Measurements from ENCODE around the gene TMEM256.

The TMEM256 gene

DNA sequence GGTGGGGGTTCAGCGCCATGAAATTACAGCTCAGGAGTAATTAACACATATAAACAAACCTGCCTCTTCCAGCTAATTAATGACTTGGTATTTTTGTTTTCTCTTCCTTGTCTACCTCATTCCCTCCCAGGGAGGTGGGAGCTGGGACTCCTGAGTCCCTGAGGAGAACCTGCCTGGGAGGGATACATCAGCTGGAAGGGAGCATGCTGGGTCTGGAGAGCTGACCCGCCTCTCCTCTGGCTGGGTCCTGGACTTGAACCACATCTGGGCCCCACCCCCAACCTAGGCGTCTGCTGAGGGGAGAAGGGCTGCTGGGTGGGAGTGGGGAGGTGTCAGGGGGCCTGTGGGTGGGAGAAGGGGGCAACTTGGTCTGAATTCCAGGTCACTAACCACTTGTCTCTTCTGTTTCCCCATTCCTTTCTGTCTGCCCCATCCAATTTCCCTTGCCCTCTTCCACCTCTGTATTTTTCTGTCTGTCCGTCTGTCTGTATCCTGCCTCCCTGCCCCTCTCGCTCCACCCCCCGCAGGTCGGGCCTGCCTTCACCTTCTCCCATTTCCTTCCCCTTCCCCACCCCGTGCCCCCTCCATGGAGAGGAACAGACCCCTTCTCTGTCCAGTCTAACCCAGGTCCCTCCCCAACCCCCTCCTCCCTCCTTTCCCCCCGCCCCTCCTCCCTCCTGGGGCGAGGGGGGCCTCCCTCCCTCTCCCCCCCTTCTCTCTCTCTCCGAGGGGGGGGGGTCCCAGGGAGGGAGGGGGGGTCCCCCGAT is 3.8 kb upstream of the TMEM256 start, which contains the start of gene NLGN2:
Gene NLGN2 (plus strand): TSS at position 361 of the 767 bp plus-strand sequence. CDS start 411 bp downstream, outside the sequence.
- no peak for DNase-seq (ENCODE audit: low spot score)

DNA sequence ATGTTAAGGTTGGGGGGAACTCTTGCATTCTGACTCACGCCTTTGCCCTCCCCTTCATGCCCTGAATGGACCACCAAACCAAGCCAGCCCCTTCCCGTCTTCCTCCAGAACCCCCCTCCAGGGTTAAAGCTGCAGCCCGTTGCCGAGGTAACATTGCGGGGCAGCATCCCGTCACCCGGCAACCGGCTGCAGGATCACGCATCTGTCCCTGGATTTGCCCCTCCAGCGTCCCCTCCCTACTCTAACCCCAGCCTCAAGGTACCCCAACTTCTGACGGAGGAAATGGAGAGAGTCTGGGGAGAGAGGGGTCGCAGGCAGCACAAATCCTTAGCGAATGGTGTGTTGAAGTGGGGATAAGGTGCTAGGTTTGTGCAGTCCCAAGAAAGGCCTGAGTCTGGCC is 3.2 kb upstream of the TMEM256 start:
- no peak for DNase-seq (ENCODE audit: low spot score)

DNA sequence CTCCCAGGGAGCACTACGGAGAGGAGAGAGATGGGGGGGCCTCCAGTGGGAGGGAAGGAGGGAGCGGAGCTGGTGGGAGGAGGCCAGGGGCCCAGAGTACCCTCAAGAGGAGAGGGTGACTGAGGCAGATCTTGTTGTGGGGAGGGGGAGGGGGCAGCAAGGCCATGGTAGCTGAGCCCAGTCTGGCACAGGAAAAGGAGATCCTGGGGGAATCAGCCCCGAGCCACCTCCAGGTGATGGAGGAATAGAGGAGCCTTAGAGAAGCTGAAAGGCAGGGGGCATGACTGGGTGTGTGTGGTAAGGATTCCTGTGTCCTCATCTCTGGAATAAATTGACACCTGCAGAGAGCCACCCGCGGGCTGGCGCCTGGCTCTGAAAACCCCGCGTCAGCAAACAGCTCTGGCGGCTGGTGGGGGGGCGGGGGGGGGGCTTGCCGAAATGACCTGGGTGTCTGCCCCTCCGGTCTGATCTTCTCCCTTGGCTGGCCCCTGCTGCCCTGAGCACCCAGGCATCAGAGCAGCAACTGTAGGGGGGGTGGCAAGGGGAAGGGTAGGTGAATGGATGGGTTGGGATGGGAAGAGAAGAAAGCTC is 2.4 kb upstream of the TMEM256 start:
- no peak for DNase-seq (ENCODE audit: low spot score)

DNA sequence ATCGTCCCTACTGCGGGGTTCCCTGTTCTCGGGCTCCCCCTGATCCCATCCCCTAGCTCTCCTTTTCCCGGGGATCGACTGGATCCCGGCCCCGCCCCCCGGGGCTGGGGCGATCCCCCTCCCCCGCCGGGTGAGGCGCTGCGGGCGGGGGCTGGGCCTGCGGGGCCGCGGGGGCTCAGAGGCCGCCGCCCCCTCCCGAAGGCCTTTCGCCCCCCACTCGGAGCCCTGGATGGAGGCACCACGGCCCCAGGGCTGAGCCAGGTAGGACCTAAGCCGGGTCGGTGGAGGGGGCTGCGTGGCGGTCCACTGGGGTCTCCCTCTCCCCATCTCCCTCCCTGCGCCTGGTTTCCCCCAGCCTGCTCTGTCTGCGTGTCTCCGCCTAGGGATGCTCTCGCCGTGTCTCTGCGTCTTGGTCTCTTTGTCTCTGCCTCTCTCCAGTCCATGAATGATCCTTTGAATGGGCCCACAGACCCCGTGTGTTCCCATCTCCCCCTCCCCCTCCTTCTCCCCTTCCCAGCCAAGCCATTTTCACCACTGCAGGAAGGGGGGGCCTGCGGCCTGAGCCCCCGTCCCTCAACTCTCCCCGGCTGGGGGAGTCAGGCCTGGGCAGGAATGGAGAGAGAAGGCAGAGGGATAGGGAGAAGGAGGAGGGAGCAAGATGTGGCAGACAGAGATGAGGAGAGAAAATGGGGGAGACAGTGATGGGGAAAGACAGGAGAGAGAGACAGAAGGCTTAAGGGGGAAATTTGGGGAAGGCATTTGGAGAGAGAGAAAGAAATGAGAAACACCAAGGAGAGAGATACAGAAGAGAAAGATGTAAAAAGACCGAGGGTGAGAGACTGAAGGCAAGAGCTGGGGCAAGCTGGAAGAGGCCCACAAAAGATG is 1.7 kb upstream of the TMEM256 start:
- DNase-seq (ENCODE audit: low spot score), result no peak

DNA sequence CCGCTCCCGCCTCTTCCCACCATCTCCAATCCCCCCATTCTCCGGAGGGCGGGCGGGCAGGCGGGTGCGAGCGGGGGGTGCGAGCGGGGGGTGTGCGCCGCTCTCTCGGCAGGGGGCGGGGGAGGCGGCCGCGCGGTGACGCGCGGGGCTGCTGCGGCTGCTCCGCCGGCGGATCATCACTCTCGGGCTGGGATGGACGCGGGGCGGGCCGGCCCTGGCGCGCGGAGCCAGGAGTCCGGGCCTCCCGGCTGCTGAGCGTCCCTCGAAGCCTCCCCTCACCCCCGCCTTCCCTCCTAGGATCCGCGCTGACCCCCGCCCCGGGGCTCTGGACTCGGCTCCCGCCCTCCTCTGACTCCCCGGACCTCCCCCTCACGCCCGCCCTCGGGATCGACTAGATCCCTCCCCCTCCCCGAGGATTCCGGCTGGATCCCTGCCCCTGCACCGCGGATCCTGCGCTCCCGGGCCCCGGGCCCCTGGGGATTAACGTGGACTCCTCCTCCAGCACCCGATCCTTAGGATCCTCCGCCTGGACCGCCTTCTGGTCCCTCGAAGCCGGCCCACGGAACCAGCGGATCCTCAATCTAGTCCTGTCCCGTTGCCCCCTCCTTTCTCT is 946 bp upstream of the TMEM256 start:
- DNase-seq (ENCODE audit: low spot score), result no peak

DNA sequence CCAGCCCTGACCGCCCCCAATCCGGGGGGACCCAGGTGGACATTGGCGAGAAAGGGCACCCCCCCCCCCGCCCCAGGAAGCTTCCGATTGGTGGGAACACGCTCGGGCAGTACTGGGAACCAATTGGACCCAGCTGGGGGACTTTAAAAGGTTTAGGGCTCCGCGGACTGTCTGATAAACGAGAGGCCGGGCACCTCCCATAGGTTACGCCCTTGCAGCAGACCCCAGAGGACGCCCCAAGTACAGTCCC is 245 bp downstream of the TMEM256 start:
- peak; percentile 58 for DNase-seq (ENCODE audit: low spot score)

DNA sequence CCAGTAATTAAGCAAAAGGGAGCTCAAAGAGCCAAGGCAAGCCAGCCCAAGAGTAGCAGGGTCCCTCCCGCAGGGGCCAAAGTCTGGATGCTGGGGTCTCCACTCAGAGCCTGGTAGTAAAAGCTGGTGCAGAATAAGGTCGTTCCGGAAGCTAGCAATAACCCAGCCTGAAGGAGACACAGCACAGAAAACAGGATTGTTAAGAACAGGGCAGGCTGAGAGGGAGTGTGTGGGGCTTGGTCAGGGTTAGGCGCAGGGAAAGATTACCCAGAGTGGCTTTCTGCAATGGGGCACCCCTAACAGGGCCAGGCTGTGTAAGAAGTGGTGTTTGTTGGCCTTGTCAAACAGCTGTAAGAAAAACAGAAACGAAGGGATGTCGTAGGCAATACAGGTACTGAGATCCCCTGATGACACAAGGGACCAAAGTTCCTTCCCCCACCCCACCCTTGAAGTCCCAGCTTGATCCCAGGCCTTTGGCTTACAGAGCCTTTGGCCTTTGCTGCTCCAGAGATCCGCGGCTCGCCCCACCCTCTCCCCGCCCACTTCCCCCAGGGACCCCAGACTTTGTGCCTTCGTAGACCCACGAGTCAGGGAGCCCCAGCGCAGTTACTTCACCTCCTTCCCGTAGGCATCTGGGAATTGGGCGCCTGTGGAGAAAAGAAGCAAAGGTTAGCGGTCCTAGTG is 712 bp downstream of the TMEM256 start:
- DNase-seq (ENCODE audit: low spot score), result peak; percentile 26

DNA sequence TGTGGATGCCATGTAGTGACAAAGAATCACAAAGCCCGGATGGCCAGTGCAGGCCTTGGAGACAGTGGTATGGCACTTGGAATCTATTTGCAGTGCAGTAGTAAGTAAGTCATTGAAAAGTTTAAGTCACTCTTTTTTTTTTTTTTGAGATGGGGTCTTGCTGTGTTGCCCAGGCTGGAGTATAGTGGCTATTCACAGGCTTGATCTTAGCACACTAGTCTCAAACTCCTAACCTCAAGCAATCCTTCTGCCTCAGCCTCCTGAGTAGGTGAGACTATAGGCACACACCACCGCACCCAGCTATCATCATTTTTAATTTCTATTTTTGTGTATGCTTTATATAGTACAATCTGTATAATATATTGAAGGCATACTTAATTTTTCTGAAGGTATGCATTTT is 5.3 kb downstream of the TMEM256 start:
- DNase-seq (ENCODE audit: low spot score), result no peak

DNA sequence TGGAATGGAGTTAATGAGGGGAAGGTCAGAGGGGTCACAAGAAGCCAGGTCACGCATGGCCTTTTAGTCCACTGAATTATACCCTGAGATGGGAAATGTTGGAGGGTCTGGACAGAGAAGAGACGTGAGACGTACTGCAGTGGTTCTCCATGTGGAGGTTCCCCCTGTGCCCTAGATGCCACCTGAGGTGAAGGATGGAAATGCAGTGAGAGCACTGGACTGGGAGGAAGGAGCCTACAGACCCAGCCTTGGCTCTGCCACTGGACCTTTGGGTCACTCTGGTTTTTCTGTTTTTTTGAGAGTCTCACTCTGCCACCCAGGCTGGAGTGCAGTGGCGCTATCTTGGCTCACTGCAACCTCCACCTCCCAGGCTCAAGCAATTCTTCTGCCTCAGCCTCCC is 7.8 kb downstream of the TMEM256 start:
- DNase-seq (ENCODE audit: low spot score), result no peak

DNA sequence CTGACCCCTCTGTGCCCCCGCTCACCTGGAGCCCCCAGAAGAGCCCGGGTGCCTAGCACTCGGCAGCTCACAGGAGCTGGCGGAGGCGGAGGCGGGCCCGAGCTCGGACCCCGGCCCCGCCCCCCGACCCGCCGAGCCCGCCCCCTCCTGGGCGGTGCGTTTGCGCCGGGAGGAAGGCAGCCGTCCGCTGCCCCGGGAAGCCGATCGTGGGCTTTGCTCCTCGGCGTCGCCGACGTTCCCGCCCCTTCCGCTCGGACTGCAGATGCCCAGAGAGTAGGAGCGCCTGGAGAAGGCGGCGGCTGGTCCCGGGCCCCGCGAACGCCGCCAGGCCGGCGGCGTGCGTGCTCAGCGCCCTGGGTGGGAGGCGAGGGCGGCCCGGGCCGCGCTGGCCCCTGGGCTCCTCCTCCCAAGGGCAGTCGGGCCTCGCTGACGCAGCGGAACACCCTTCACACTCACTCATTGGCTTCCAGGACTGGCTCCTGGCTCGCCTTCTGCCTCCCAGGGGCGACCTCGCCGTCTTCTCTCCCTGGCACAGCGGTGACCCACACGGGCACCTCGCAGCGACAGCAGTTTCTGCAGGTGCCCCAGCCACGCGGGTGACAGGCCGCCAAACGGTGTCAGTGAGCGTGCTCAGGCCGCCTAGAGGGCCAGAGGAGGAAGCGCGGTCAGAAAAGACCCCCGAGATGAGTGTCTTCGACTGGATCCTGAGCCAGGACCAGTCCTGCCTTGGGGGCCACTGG is 9.3 kb downstream of the TMEM256 start, which contains the start of gene PLSCR3:
Gene PLSCR3 (minus strand): TSS at position 74 of the 740 bp plus-strand sequence. CDS start 415 bp downstream, outside the sequence.
- DNase-seq (ENCODE audit: low spot score), result peak; percentile 88

DNA sequence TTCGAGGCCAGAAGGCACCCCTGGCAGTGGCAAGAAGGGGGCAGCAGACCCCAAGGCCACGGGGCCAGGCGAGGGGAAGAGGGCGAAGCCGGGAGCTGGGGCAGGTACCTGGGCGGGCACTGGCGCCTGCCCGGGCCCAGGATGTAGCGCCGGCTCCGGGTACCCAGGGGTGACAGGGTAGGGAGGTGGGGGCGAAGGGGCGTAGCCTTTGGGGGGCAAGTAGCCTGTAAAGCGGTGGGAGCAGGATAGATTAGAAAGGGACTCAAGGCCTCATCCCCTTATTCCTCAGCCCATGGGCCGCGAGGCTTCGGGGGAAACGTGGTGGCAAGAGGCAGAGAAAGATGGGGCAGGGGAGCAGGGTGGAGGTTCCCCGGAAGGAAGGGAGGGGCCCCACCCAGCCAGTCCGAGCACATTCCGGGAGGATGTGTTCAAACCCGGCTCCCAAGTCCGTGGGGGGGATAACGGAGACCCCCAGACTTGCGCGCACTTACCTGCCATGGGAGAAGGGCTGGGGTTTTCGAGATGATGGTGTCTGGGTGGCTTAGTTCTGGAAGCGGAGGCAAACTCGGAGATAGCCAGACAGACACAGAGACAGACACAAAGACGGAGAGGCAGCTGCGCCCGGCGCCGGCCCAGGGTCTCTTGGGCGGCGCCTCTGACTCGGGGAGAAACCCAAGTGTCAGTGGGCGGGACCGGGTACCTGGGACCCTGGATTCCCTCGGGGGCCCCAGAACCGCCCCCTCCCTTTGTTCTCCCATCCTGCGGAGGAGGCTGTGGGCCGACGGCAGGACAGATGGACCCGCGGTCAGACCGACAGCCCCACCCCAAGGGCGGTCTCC is 10.1 kb downstream of the TMEM256 start:
- peak; percentile 17 for DNase-seq (ENCODE audit: low spot score)

DNA sequence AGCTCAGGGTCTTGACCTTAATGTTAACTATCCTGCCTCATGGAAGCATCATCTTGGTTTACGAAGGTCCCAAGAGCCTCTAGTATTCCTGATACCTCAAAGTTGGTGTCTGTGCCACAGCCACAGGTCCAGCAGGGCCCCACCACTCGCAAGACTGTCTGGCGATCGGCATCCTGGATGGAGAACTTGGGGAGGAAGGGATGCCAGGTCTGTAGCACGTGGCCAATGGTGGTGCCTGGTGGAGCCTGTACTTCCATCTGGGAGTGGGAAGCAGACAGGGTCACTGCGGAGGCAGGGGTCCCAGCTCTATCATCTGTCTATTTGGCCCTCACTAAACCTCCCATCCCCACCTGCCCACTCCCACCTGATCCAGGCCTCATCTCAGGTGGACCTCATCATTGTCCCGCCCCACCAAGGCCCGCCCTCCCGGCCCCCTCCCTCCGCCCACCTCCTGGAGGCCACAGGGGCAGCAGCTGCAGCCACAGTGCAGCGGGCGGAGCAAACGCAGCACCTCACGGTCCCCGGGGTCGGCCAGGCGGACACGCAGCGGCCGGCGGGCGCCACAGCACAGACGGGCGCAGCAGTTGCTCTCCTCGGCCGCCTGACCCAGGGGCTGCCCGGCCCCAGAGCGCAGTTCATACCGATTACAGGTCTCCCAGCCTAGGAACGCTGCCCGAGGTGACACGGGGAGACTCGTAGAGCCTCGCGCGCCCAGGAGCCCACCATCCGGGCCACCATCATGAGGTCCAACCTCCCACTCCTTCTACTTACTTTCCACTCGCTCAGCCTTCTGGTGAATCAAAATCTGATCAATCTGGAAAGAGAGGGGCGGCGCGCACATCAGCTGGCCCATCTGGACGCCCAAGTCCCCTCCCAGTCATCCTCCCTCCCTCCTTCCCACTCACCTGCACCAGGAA is 10.9 kb downstream of the TMEM256 start:
- DNase-seq (ENCODE audit: low spot score), result no peak

DNA sequence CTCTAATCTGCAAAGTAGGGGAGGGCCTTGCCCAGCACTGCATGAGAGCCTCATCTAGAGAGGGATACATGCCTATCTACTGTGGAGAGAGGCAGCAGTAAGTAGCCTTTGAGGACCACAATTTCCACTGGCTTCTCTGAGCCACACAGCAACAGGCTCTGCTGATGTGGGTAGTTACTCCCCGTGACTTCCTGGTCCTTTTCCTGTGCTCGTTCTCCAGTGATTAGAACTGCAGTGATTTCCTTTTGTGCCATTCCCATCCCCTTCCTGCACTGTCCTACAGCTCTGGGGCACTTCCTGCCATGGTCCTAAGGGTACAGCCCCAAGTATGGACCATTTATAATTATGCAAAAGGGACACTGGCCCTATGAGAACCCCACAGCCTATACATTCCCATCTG is 12.6 kb downstream of the TMEM256 start:
- DNase-seq (ENCODE audit: low spot score), result no peak

DNA sequence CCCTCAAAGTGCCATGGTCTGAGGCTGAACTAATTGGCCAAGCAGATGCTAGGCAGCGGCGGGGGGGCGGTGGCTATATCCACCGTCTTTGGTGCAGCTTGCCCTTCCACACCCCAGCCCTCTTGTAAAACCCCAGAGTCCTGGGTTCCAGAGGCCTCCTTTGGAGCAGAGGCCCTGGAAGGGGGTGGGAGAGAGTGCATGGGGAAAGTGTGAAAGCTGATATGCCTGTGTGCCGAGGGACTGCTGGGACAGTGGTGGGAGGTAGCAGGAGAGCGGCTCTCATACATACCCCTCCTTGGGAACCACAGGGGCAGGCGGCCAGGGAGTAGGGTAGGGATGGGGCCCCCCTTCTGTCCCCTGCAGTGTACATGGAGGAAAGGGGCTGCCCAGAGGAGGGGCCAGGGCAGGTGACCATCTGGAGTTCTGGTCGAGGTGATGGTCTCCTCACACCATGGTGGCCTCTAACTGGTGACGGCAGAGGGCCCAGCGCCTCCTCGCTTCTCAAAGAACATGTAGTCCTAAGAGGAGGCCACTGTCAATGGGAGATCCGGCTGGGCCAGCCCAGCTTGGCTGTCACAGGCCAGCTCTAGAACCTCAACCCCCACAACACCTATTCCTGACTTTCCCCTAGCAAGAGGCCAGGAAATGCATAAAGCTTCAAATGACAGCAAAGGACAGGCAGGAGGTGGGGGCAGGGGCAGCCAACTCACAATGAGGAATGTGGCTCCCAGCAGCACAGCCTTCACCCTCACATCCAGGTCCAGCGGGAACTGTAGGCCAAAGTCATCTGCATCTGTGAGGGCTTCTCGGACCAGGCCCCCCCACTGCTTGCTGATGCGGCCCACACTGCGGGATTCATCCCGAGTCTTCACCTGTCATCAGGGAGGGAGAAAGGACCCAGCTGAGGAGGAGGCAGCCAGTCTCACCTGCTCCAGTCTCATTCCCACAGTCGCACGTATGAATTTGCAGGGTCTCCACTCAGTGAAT is 13.7 kb downstream of the TMEM256 start:
- DNase-seq (ENCODE audit: low spot score), result no peak

DNA sequence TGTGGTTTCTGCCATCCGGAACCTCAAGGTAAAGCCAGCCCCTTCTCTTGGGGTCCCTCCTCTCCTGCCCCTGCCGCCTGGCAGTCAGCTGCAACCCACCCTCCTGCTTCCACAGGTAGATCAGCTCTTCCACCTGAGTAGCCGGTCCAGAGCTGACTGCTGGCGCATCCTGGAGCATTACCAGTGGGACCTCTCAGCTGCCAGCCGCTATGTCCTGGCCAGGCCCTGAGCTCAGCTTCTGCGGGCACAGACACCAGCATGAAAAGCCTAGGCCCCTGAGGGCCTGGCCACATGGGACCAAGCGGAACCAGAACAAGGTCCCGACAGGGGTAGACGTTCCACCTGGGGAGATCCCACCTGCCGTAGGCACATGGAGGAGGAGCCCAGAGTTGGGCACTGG is 15.0 kb downstream of the TMEM256 start:
- DNase-seq (ENCODE audit: low spot score), result no peak

DNA sequence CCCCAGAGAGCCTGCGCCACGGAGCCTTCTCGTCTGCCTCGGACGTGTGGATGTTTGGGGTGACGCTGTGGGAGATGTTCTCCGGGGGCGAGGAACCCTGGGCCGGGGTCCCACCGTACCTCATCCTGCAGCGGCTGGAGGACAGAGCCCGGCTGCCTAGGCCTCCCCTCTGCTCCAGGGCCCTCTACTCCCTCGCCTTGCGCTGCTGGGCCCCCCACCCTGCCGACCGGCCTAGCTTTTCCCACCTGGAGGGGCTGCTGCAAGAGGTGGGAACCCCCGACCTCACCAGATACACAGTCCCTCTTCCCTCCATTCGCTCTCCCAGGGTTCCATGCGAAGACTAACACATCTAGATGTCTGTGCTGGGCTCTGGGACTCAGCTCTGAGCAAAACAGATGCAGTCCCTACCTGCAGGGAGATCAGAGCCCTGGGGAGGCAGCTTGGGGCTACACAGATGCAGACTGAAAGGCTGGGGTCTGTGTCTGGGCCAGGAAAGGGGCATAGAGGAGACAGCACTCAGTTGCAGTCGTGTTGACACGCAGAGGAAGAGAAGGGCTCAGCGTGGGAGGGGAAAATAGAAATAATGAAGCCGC is 19.3 kb downstream of the TMEM256 start:
- DNase-seq (ENCODE audit: low spot score), result no peak

DNA sequence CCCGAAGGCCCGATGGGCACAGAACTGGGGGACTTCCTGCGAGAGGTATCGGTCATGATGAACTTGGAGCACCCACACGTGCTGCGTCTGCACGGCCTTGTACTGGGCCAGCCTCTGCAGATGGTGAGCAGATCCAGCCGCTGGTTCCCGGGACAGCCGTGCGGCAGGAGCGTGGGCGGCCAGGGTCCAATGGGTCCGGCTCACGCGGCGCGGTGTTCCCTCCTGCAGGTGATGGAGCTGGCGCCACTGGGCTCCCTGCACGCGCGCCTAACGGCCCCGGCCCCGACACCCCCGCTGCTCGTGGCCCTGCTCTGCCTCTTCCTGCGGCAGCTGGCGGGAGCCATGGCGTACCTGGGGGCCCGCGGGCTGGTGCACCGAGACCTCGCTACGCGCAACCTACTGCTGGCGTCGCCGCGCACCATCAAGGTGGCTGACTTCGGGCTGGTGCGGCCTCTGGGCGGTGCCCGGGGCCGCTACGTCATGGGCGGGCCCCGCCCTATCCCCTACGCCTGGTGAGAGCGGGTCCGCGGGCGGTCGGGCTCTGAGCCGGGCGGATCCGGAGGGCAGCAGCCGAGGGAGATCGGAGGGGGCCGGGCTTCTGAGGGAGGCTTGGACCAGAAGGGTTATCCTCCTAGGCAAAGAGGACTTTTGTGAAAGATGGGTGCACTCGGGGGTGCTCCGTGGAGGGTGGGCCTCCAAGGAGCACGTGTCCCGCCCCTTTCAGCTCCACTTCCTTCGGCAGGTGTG is 20.0 kb downstream of the TMEM256 start:
- no peak for DNase-seq (ENCODE audit: low spot score)
